Osteoblast (primary cell): ENCODE measurements around the gene RCSD1. TPM values are rescaled to one million over a fixed set of nuclear protein-coding genes. Genes with fewer than 3 reads are reported as not detected.

Source experiments
- DNase-seq: peaks from one replicate; pipeline ENCODE4 v3.0.0; 2011; ENCODE audit warnings: low spot score, mixed read lengths; ENCODE audit not compliant: insufficient read length; ENCODE audit errors: missing footprints
- H2AFZ ChIP-seq: 2 replicates; pipeline ENCODE4 v1.6.0; 2011; ENCODE audit warnings: mild to moderate bottlenecking, low read length
- H3K27ac ChIP-seq: 2 replicates; pipeline ENCODE4 v1.5.1; 2011; ENCODE audit warnings: mild to moderate bottlenecking, low read depth, low read length, moderate library complexity
- H3K27me3 ChIP-seq: 2 replicates; pipeline ENCODE4 v1.6.0; 2012; ENCODE audit warnings: mild to moderate bottlenecking, control low read depth, inconsistent platforms, low read length, moderate library complexity; ENCODE audit not compliant: insufficient read depth
- H3K36me3 ChIP-seq: 2 replicates; pipeline ENCODE4 v1.5.1; 2011; ENCODE audit warnings: mild to moderate bottlenecking, low read length, control low read depth, moderate library complexity; ENCODE audit not compliant: insufficient read depth
- H3K4me1 ChIP-seq: 2 replicates; pipeline ENCODE4 v1.5.1; 2011; ENCODE audit warnings: mild to moderate bottlenecking, low read length, control low read depth, moderate library complexity; ENCODE audit not compliant: insufficient read depth
- H3K4me2 ChIP-seq: 2 replicates; pipeline ENCODE4 v1.6.0; 2011; ENCODE audit warnings: mild to moderate bottlenecking, low read length; ENCODE audit not compliant: insufficient read depth
- H3K4me3 ChIP-seq: fragments of 200-600 bp; sonication (generic); 3 replicates; pipeline ENCODE4 v1.5.1; 2012; ENCODE audit warnings: mild to moderate bottlenecking, low read length, inconsistent platforms; ENCODE audit not compliant: insufficient read depth
- H3K79me2 ChIP-seq: 2 replicates; pipeline ENCODE4 v1.6.0; 2012; ENCODE audit warnings: mild to moderate bottlenecking, low read length, control low read depth, inconsistent platforms; ENCODE audit not compliant: insufficient read depth
- H3K9me3 ChIP-seq: 2 replicates; pipeline ENCODE4 v1.5.1; 2011; ENCODE audit warnings: low read depth, low read length, control low read depth
- H4K20me1 ChIP-seq: 2 replicates; pipeline ENCODE4 v1.6.0; 2012; ENCODE audit warnings: mild to moderate bottlenecking, low read length, control low read depth; ENCODE audit not compliant: insufficient read depth
- CTCF ChIP-seq: IDR thresholded peaks from 2 replicates; pipeline ENCODE4 v1.5.1; 2011; ENCODE audit warnings: mild to moderate bottlenecking, low read depth, low read length, moderate library complexity; ENCODE audit errors: extremely low read depth
- total RNA-seq: library from RNA; depleted of rRNA; stranded (reverse); fragments of >200 nt; gene quantifications from 2 replicates; pipeline ENCODE4 v1.2.3, GENCODE V29; 2012

RCSD1 gene
- total RNA-seq, 1 donor, result under 0.01 TPM

- H3K4me2 ChIP-seq, result no peak overlapping the region
- no peaks in the 10 kb centered on the region for H4K20me1 ChIP-seq
- no peaks in the 10 kb centered on the region for H3K9me3 ChIP-seq
- H3K79me2 ChIP-seq, result no peaks in the 10 kb centered on the region
- no peak overlapping the region for H2AFZ ChIP-seq
- no peak for TF ChIP-seq CTCF
- H3K27me3 ChIP-seq, result no peaks in the 10 kb centered on the region
- no peak overlapping the region for H3K27ac ChIP-seq
- H3K4me3 ChIP-seq, result no peak overlapping the region
- H3K4me1 ChIP-seq, result no peaks in the 10 kb centered on the region
- no peak for DNase-seq
- no peaks in the 10 kb centered on the region for H3K36me3 ChIP-seq
Observed at GRCh38 chr1:167625040-167625823, 4.8 kb upstream of the RCSD1 start.

DNA sequence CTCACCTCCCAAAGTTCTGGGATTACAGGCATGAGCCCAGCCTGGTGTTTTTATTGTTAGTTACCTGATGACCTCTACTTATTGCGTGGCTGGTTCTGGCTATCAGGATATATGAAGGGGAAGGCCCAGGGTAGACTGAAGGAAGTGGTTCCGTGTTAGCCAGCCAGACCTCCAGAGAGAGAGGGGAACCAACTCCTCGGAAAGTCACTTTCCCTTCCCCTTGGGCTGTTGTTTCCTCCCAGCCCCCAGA is 2.5 kb upstream of the RCSD1 start:
- Histone ChIP-seq H3K27ac (no peak overlapping the region), H3K79me2 (no peaks in the 10 kb centered on the region), H3K36me3 (no peaks in the 10 kb centered on the region), H3K4me3 (no peak overlapping the region), H2AFZ (no peak overlapping the region), H3K9me3 (no peaks in the 10 kb centered on the region), H3K4me2 (no peak overlapping the region), H3K4me1 (no peaks in the 10 kb centered on the region), H3K27me3 (no peaks in the 10 kb centered on the region), H4K20me1 (no peaks in the 10 kb centered on the region)
- DNase-seq, result no peak
- TF ChIP-seq CTCF, result no peak

DNA sequence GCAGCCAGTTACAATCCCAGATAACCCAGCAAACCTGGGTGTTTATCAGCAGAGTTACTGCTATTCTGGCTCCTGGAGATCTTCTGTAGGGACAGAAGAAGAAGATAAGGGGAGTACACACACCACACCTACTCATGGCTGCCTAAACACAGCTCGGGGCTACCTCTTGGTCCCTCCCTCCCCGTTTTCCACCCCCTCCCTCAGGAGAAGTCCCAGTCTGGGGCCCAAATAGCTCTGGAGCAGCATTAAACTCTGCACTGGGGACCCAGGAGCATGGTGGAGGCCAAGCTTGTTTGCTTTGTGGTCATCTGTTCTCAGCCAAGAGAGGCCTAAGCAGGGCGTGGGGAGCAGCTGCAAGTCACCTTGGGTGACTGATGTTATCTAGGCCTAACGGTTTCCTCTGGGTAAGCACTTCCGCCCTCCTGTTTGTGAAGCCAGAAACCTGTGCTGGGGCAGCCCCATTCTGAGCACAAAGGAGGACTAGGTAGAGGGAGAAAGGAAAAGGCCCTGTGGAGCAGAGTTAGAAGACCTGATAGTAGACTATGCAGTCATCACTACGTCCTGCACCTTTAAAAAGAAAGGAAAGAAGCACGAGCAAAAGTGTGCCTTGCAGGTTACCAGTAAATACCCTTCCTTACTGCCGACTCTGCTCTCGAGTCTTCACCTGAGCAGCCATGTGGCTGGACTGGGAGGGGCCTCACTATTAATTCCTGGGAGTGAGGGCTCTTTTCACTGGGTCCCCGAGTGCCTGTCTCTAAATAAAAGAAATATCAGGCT is 2.0 kb upstream of the RCSD1 start:
- Histone ChIP-seq H2AFZ (no peak overlapping the region), H3K27me3 (no peaks in the 10 kb centered on the region), H3K4me3 (no peak overlapping the region), H3K9me3 (no peaks in the 10 kb centered on the region), H3K4me1 (no peaks in the 10 kb centered on the region), H3K79me2 (no peaks in the 10 kb centered on the region), H3K36me3 (no peaks in the 10 kb centered on the region), H3K27ac (no peak overlapping the region), H3K4me2 (no peak overlapping the region), H4K20me1 (no peaks in the 10 kb centered on the region)
- no peak for TF ChIP-seq CTCF
- no peak for DNase-seq

DNA sequence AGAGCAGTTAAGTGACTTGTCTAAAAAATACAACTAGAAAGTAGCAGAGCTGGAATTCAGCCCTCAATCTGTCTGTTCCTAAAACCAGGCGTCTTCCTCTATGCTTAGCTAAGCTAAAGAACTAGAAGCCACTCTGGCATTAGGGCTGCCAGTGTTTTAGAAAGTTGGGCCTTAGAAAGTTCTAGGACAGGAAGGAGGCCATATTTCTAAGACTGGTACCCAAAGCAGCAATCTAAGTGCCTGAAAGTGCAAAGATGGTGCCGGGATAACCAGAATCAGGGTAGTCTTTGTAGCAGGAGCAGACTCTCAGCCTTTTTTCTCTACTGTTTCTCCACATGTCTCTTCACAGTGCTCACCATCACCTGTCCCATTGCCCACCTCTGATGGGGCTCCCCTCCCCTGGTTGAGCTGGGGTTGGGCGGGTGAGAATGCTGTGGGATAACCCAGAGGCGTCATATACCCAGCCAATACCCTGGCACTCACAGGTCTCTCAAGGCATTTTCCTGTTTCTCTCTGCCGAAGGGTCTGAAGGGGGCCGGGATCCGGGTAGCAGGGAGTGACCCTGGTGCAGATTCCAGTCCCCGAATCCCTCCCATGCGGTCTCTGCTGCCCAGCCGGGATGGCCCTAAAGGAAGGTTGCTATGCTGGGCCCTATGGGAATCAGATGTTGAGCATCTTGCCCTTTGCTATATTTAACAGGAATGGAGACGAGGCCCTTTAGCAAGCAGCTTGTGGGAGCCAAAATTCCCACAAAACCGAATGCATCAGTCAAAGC is 1.1 kb upstream of the RCSD1 start:
- no peak overlapping the region for H3K27ac ChIP-seq
- no peaks in the 10 kb centered on the region for H4K20me1 ChIP-seq
- no peak for TF ChIP-seq CTCF
- H3K4me2 ChIP-seq, result no peak overlapping the region
- H3K4me3 ChIP-seq, result no peak overlapping the region
- no peaks in the 10 kb centered on the region for H3K9me3 ChIP-seq
- no peaks in the 10 kb centered on the region for H3K27me3 ChIP-seq
- H2AFZ ChIP-seq, result no peak overlapping the region
- H3K36me3 ChIP-seq, result no peaks in the 10 kb centered on the region
- DNase-seq, result no peak
- H3K79me2 ChIP-seq, result no peaks in the 10 kb centered on the region
- no peaks in the 10 kb centered on the region for H3K4me1 ChIP-seq
